Common myeloid progenitor, CD34-positive (primary cell): Measurements from ENCODE around the gene MYO1D.

Source experiments
- CTCF ChIA-PET: fragments of 350-600 bp; sonication (Branson Sonifier 250); formaldehyde crosslinking; loops from one replicate; lab custom pipeline; 2021; ENCODE audit warnings: antibody characterized with exemption; lab: Charles Lee
- POLR2A ChIA-PET: fragments of 350-600 bp; sonication (Branson Sonifier 250); formaldehyde crosslinking; loops from one replicate; lab custom pipeline; 2021; ENCODE audit warnings: antibody characterized with exemption; lab: Charles Lee
- DNase-seq, 3 donors: peaks; one replicate each; pipeline versions ENCODE4 v3.0.0 to v3.0.0-alpha.2; 2013
- H3K27ac ChIP-seq, 2 experiments: 1 replicate in 1 of 2; 2 replicates in 1 of 2; pipeline ENCODE4 v1.7.0; 2013; ENCODE audit warnings: inconsistent platforms in 2 of 2, low read length in 2 of 2, mild to moderate bottlenecking in 2 of 2, low read depth in 1 of 2, moderate library complexity in 1 of 2; ENCODE audit not compliant: severe bottlenecking in 2 of 2, insufficient read depth in 1 of 2, poor library complexity in 1 of 2
- H3K27me3 ChIP-seq, 5 experiments: replicated peaks in 2 of 5; 1 replicate in 3 of 5; 2 replicates in 2 of 5; pipeline versions ENCODE4 v1.6.1 to v1.7.0; 2013; ENCODE audit warnings: low read length in 4 of 5, mild to moderate bottlenecking in 2 of 5, moderate library complexity in 2 of 5, inconsistent platforms in 1 of 5; ENCODE audit not compliant: insufficient read depth in 5 of 5, control insufficient read depth in 4 of 5
- H3K36me3 ChIP-seq, 4 experiments: 1 replicate in 2 of 4; 2 replicates in 2 of 4; pipeline versions ENCODE4 v1.6.1 to v1.7.0; 2013; ENCODE audit warnings: low read length in 3 of 4, control low read depth in 1 of 4, mild to moderate bottlenecking in 1 of 4; ENCODE audit not compliant: control insufficient read depth in 4 of 4, insufficient read depth in 4 of 4
- H3K4me1 ChIP-seq, 4 experiments: 1 replicate in 3 of 4; 2 replicates in 1 of 4; pipeline versions ENCODE4 v1.6.1 to v1.7.1; 2013; ENCODE audit warnings: low read length in 3 of 4, mild to moderate bottlenecking in 3 of 4, control low read depth in 1 of 4, inconsistent platforms in 1 of 4, moderate library complexity in 1 of 4; ENCODE audit not compliant: control insufficient read depth in 4 of 4, insufficient read depth in 4 of 4; ENCODE audit errors: control extremely low read depth in 1 of 4
- H3K4me3 ChIP-seq, 7 experiments: 1 replicate in 4 of 7; 2 replicates in 3 of 7; pipeline versions ENCODE4 v1.5.1 to v1.7.0; 2013; ENCODE audit warnings: mild to moderate bottlenecking in 7 of 7, low read length in 6 of 7, moderate library complexity in 6 of 7, inconsistent platforms in 2 of 7, low read depth in 2 of 7, control low read depth in 1 of 7; ENCODE audit not compliant: insufficient read depth in 4 of 7, control insufficient read depth in 1 of 7; ENCODE audit errors: extremely low read depth in 1 of 7
- H3K9me3 ChIP-seq, 5 experiments: 1 replicate in 4 of 5; 2 replicates in 1 of 5; pipeline versions ENCODE4 v1.6.1 to v1.7.1; 2013; ENCODE audit warnings: low read length in 4 of 5, mild to moderate bottlenecking in 2 of 5, inconsistent platforms in 1 of 5, low read depth in 1 of 5, moderate library complexity in 1 of 5; ENCODE audit not compliant: control insufficient read depth in 4 of 5, insufficient read depth in 2 of 5; ENCODE audit errors: control extremely low read depth in 1 of 5
- WGBS: methylation state at CpG from one replicate; pipeline ENCODE4 v1.1.5; 2013; ENCODE audit not compliant: insufficient coverage; 5-methylcytosine and 5-hydroxymethylcytosine counted together

Gene MYO1D

GRCh38 chr17:32759476-32759875, 117.4 kb downstream of the MYO1D start:
- H3K36me3 ChIP-seq: no peaks in the 10 kb centered on the region
- DNase-seq: no peak
- no peaks in the 10 kb centered on the region for H3K27me3 ChIP-seq
- H3K9me3 ChIP-seq: no peaks in the 10 kb centered on the region
- H3K27ac ChIP-seq: no peak overlapping the region
- POLR2A ChIA-PET: no interaction called here
- CTCF ChIA-PET: interaction anchor here (1.0 kb wide), 1 partner anchor 23 kb away, joined by 3 read pairs; no protein-coding TSS in a partner anchor
- H3K4me3 ChIP-seq: no peak overlapping the region
- no peaks in the 10 kb centered on the region for H3K4me1 ChIP-seq

GRCh38 chr17:32757963-32758362, 119.0 kb downstream of the MYO1D start:
- Histone ChIP-seq H3K4me1 (no peaks in the 10 kb centered on the region), H3K9me3 (no peaks in the 10 kb centered on the region), H3K36me3 (no peaks in the 10 kb centered on the region), H3K27me3 (no peaks in the 10 kb centered on the region), H3K27ac (no peak overlapping the region), H3K4me3 (no peak overlapping the region)
- no peak for DNase-seq
- ChIA-PET CTCF (interaction anchor here (0.9 to 1.7 kb wide), 7 partner anchors 8 to 297 kb away, joined by 3 to 20 read pairs (median 3); no protein-coding TSS in a partner anchor), POLR2A (no interaction called here)
- WGBS: no CpG with 5 or more reads among the region's 1 CpG

- CTCF ChIA-PET: interaction anchor here (1.3 to 1.7 kb wide), 3 partner anchors 274 to 295 kb away, joined by 4 to 20 read pairs (median 9); no protein-coding TSS in a partner anchor
- POLR2A ChIA-PET: interaction anchor here (0.7 kb wide), 1 partner anchor 1325 kb away, joined by 3 read pairs; no protein-coding TSS in a partner anchor
- Histone ChIP-seq H3K27ac (no peak overlapping the region), H3K27me3 (no peaks in the 10 kb centered on the region), H3K9me3 (no peaks in the 10 kb centered on the region), H3K36me3 (peaks cover 0 to 2% (median 0%) of the 10 kb centered on the region in 4 experiments), H3K4me3 (no peak overlapping the region), H3K4me1 (no peaks in the 10 kb centered on the region)
- no peak for DNase-seq
- 92% methylated on average over 1 of the region's 1 CpG for WGBS
These were observed 120.2 kb downstream of the MYO1D start for GRCh38 chr17:32756696-32757095.

- ChIA-PET POLR2A (interaction anchor here (0.6 kb wide), 1 partner anchor 22 kb away, joined by 3 read pairs; no protein-coding TSS in a partner anchor), CTCF (interaction anchor here (0.9 to 4.2 kb wide), 7 partner anchors 10 to 292 kb away, joined by 3 to 33 read pairs (median 4); no protein-coding TSS in a partner anchor)
- Histone ChIP-seq H3K27me3 (no peaks in the 10 kb centered on the region), H3K4me3 (no peak overlapping the region), H3K9me3 (no peaks in the 10 kb centered on the region), H3K4me1 (no peaks in the 10 kb centered on the region), H3K36me3 (peaks cover 0 to 2% (median 0%) of the 10 kb centered on the region in 4 experiments), H3K27ac (no peak overlapping the region)
- peak; percentile 75 to 85 (median 82) for DNase-seq
- WGBS: 93% methylated on average over 5 of the region's 7 CpGs
These were observed 121.7 kb downstream of the MYO1D start for GRCh38 chr17:32755045-32755805.

- DNase-seq: no peak
- H3K9me3 ChIP-seq: no peaks in the 10 kb centered on the region
- ChIA-PET CTCF (interaction anchor here (1.0 to 4.2 kb wide), 4 partner anchors 94 to 290 kb away, joined by 3 to 33 read pairs (median 10); no protein-coding TSS in a partner anchor), POLR2A (no interaction called here)
- H3K27me3 ChIP-seq: no peaks in the 10 kb centered on the region
- no peaks in the 10 kb centered on the region for H3K4me1 ChIP-seq
- H3K27ac ChIP-seq: no peak overlapping the region
- H3K36me3 ChIP-seq: peaks cover 0 to 2% (median 0%) of the 10 kb centered on the region in 4 experiments
- 92% methylated on average over 1 of the region's 4 CpGs for WGBS
- no peak overlapping the region for H3K4me3 ChIP-seq
These were observed 124.0 kb downstream of the MYO1D start for GRCh38 chr17:32752934-32753333.

GRCh38 chr17:32747856-32748255, 129.1 kb downstream of the MYO1D start:
- no peak for DNase-seq
- ChIA-PET CTCF (no interaction called here), POLR2A (no interaction called here)
- no peaks in the 10 kb centered on the region for H3K27me3 ChIP-seq
- no peak overlapping the region for H3K4me3 ChIP-seq
- H3K9me3 ChIP-seq: no peaks in the 10 kb centered on the region
- H3K36me3 ChIP-seq: peaks cover 0 to 2% (median 0%) of the 10 kb centered on the region in 4 experiments
- WGBS: no CpG with 5 or more reads among the region's 2 CpGs
- no peak overlapping the region for H3K27ac ChIP-seq
- H3K4me1 ChIP-seq: peaks cover 4% of the 10 kb centered on the region in 4 experiments

GRCh38 chr17:32746698-32747097, 130.2 kb downstream of the MYO1D start:
- H3K4me1 ChIP-seq: peaks cover 4 to 11% (median 5%) of the 10 kb centered on the region in 4 experiments
- no peak overlapping the region for H3K4me3 ChIP-seq
- no peak overlapping the region for H3K27ac ChIP-seq
- DNase-seq: no peak
- no peaks in the 10 kb centered on the region for H3K27me3 ChIP-seq
- H3K9me3 ChIP-seq: no peaks in the 10 kb centered on the region
- WGBS: 100% methylated on average over 1 of the region's 2 CpGs
- ChIA-PET POLR2A (no interaction called here), CTCF (interaction anchor here (1.2 kb wide), 1 partner anchor 10 kb away, joined by 3 read pairs; no protein-coding TSS in a partner anchor)
- H3K36me3 ChIP-seq: no peaks in the 10 kb centered on the region
